Epithelial cell of esophagus (primary cell): ENCODE measurements around the gene MSH2.
A peak's percentile ranks its signal among the peaks of the same experiment; 100 is the strongest.

ENCODE experiments used
- DNase-seq: peaks from one replicate; pipeline ENCODE4 v3.0.0; 2010; ENCODE audit warnings: low read depth
- H3K4me3 ChIP-seq: 2 replicates; pipeline ENCODE4 v1.5.1; 2011; ENCODE audit warnings: mild to moderate bottlenecking, low read length, control low read depth
- CTCF ChIP-seq: IDR thresholded peaks from 2 replicates; pipeline ENCODE4 v1.5.1; 2011; ENCODE audit warnings: low read depth, mild to moderate bottlenecking, low read length, control low read depth, inconsistent platforms; ENCODE audit not compliant: insufficient read depth; ENCODE audit errors: missing control alignments

MSH2 gene

DNA sequence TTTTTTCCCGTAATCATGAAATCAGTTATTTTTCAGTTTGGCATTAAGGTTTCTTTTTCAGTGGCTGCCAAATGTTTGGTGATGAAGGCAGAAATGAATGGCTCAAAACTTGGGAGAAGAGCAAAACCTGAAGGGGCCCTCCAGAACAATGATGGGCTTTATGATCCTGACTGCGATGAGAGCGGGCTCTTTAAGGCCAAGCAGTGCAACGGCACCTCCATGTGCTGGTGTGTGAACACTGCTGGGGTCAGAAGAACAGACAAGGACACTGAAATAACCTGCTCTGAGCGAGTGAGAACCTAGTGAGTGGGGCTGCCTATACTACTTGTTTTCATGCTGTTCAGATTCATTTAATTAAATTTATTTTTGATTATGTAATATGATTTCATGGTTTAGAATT, 29.2 kb upstream of the MSH2 start:
- no peak for TF ChIP-seq CTCF
- no peak overlapping the region for H3K4me3 ChIP-seq
- peak; percentile 17 for DNase-seq

DNA sequence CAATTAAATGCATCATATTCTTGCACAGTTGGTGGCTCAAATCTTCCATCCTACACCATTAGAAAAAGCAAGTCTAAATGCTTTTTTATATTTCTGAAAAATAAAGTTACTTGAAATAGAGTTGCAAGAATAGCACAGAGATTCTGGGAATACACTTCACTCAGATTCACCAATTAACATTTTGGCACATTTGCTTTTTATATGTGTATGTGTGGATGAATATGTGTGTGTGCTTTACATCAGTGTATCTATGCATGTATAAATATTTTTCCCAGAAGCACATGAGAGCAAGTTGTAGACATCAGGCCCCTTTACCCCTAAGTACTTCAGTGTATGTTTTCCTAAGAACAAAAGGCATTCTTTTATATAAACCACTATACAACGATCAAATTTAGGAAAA, 27.6 kb upstream of the MSH2 start:
- no peak overlapping the region for H3K4me3 ChIP-seq
- TF ChIP-seq CTCF = no peak
- no peak for DNase-seq

DNA sequence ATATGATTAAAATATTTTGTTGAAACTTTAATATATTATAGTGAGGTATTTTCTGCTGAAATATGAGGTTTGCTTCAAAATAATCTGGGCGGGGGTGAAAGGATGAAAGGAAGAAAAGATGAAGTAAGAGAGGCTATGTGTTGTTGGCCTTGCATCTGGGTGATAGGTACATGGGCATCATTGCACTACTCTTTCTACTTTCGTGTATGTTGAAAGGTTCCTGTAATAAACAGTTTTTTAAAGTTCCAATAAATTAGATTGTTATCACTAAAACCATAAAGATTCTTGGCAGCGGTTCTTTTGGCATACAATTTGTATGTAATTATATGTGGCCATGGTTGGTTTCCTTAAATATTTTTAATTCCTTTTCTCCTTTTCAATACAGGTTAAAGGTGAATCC, 23.6 kb upstream of the MSH2 start:
- DNase-seq = no peak
- no peak overlapping the region for H3K4me3 ChIP-seq
- TF ChIP-seq CTCF = no peak

- no peak overlapping the region for H3K4me3 ChIP-seq
- DNase-seq = no peak
- TF ChIP-seq CTCF = no peak
Measured at GRCh38 chr2:47381408-47381807, 21.5 kb upstream of the MSH2 start.

GRCh38 chr2:47386551-47386950, 16.4 kb upstream of the MSH2 start:
- DNase-seq = no peak
- TF ChIP-seq CTCF = no peak
- no peak overlapping the region for H3K4me3 ChIP-seq

GRCh38 chr2:47388888-47389287, 14.1 kb upstream of the MSH2 start:
- no peak for DNase-seq
- no peak overlapping the region for H3K4me3 ChIP-seq
- no peak for TF ChIP-seq CTCF

- DNase-seq = no peak
- no peak overlapping the region for H3K4me3 ChIP-seq
- no peak for TF ChIP-seq CTCF
Measured at GRCh38 chr2:47389692-47390091, 13.3 kb upstream of the MSH2 start.
